Anterior cingulate cortex (tissue), 58 donors: Measurements from ENCODE around the gene GPC3.

Experiments used
- DNase-seq, 58 donors: peaks; one replicate each; lab custom pipeline; 2025; lab: John Stamatoyannopoulos, UW

The GPC3 gene

DNA sequence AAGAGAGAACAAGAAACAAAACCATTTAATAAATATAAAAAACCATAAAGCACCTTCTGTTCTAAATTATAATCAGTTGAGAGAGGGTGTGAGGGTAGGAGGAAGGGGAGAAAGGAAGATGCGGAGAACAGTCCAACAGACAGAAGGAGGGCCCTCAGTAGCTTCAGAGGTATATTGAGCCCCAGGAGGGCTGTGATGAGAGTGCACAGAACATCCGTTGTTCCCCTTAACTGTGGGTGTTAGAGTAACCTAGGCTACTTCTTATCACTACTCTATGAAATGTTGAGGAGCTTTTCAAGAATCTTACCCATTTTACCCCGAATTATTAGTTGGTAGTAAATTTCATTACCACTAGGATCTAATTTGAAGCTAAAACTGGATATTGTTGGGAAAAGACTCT, 13.8 kb downstream of the GPC3 start:
- no peak for DNase-seq

- DNase-seq, result no peak
Measured at GRCh38 chrX:133970076-133970475, 15.3 kb downstream of the GPC3 start.

- no peak for DNase-seq
Measured at GRCh38 chrX:133969191-133969590, 16.2 kb downstream of the GPC3 start.

- DNase-seq, result no peak
Measured at GRCh38 chrX:133968109-133968508, 17.3 kb downstream of the GPC3 start.

- DNase-seq, result no peak
Measured at GRCh38 chrX:133966199-133966598, 19.2 kb downstream of the GPC3 start.

DNA sequence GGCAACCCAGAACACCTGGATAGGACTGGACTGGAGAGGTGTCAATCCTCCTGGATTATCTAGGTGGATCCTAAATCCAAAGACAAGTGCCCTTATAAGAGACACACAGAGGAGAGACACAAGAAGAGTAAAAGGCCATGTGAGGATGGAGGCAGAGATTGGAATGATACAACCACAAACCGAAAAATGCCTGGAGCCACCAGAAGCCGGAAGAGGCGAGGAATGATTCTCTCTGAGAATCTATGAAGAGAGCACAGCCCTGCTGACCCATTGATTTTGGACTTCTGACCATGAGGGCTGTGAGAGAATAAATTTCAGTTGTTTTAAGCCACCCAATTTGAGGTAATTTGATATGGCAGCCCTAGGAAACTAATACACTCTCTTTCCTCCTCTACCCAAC, 20.1 kb downstream of the GPC3 start:
- DNase-seq, result no peak

- DNase-seq, result no peak
Measured at GRCh38 chrX:133961046-133961445, 24.3 kb downstream of the GPC3 start.

DNA sequence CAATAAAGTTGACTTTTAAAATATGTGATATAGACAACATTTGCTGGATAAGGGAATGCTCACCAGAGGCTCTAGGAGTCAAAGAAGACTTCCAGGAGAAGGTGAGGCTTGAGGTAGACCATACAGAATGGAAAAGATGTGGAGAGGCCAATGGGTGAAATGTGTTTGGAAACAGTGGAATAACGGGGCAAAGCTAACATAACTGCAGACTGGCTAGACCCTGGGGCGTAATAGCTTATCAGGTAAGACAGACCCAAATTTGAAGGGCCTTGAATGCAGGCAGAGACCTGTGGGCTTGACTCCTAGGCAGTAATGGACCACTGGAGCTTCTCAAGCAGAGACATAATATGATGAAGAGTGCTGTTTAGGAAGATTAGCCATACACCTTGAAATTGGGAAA, 25.4 kb downstream of the GPC3 start:
- no peak for DNase-seq

GRCh38 chrX:133958997-133959688, 26.3 kb downstream of the GPC3 start:
- no peak for DNase-seq

DNA sequence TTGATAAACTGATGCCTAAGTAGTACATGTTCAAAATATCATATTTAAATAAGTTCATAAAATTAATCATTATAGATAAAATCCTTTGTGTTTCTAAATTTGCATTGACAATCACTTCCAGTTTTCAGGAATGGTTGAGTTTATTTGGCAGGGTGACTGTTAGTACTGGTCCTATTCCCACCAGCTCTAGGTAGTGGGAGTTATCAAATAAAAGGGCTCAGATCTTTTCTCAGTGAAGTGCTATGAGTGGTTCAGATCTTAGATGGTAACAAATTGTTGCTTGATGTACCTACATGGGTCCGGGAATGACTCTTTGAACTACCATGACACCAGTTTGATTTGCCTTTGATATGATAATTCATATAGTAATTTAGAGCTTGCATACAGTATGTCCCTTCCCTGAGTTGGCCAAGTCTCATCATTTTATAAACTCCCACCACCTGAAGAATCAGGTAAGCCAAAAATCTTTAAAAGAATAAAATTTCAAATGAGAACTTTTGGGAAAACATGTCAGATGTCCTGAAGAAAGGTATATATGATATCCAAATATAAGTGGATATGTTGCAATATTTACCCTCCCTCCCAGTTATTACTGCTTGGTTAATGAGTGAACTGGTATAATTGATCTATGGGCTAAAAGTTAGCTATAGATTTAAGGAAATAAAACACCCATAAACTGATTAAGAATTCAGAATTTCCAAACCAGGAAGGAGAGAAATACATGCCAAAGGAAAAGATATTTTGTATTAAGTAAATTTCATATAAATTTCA, 28.6 kb downstream of the GPC3 start:
- no peak for DNase-seq

DNA sequence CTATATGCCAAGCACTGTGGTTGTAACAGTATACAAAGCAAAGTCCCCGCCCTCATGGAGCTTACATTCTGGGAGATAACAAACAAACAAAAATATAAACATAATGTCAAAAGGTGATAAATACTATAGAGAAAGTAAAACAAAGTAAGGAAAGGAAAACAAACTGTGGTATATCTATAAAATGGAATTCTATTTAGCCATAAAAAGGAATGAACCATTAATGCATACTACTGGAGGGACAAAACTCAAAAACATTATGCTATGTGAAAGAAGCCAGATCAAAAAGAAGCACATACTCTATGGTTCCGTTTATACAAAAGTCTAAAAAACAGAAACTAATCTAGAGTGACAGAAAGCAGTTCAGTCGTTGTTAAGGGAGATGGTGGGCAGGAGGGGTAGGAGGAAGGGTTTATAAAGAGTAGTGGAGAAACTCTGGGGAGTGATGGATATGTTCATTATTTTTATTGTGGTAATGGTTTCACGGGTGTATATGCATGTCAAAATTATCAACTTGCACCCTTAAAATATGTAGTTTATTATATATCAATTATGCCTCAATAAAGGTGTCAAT, 31.5 kb downstream of the GPC3 start:
- no peak for DNase-seq

DNA sequence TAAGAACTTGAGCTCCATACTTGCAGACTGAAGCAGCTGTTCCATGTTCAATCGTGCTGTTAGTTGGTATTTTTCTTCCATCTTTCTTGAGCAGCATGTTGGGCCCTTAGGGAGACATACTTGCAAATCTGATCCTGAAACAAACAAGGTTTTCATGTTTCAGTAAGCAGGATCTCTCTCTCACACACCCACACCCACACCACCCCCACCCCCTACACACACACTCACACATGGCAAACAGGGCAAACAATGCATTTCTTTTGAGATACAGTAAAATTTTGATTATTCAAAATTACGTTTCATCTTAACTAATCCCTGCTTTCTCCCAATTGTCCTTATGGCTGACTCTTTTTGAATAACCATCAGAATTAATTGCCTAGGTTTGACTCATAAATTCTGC, 32.3 kb downstream of the GPC3 start:
- DNase-seq, result no peak

- no peak for DNase-seq
Measured at GRCh38 chrX:133951098-133951497, 34.3 kb downstream of the GPC3 start.

GRCh38 chrX:133950214-133950613, 35.2 kb downstream of the GPC3 start:
- no peak for DNase-seq

DNA sequence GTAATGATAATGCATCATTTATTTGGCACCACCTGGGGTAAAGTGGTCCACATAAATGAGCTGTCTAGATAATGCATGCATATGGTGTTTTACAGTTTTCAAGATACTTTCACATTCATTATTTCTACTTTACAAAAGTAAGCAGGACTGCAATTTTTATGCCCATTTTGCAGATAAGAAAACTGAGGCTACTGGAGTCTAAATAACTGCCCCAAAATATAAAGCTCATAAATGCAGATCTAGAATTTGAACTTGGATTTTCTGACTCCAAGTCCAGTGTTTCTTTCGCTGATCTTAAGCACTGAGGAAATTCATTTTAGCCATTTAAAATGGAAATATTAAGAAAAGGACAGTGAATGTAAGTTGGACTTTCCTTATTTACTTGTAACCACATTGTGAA, 36.5 kb downstream of the GPC3 start:
- DNase-seq, result no peak

- no peak for DNase-seq
Measured at GRCh38 chrX:133947996-133948395, 37.4 kb downstream of the GPC3 start.

DNA sequence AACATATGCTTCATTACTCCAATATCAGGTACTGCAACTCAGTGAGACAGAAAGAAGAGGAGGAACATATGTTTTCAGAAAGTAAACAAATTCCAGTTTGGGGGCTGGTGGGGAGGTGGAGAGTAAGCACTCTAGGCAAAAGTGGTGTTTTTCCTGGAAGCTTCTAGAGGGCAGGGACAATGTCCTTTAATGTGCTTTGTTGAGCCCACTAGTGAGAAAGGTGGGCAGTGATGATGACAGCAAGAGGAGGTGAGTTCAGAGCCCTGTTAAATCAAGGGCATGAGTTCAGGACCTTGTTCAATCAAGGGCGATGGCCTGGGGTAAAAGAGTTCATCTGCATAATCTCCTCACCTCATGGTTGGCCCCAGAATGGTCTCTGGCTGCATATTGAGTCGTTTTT, 38.4 kb downstream of the GPC3 start:
- no peak for DNase-seq

- DNase-seq, result no peak
Measured at GRCh38 chrX:133943507-133943906, 41.9 kb downstream of the GPC3 start.

DNA sequence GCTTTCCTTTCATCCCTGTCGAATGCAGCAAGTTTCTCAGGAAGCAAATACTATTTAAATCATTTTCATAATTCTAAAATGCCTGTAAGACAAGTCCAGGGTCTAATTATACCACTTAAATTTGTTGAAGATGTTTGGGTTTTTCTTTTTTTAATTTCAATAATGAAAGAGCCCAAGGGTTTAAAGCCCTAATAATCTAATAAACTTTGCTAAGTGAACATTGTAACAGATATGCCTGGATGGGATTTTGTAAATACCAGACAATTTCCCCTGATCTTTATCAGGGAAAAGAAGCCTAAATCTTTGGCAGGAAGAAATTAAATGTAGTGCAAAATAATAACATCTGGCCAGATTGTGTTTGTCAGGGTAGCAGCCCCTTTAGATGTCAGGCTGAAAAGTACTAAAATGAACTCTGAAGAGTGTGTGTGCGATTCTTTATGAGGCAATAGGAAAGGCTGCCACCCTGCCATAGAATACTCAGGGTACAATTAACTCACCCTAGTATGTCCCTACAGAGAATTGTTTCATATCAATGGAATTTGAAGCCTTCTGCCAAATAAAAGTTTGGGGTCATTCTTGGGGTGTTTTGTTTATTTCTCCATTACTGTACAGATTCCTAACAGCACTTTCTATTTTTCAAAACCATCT, 45.6 kb downstream of the GPC3 start:
- no peak for DNase-seq

- DNase-seq, result no peak
Measured at GRCh38 chrX:133938530-133938929, 46.9 kb downstream of the GPC3 start.

GRCh38 chrX:133937022-133937421, 48.4 kb downstream of the GPC3 start:
- DNase-seq, result no peak
